ENCODE data around the gene TPPP.
"Not testable (repeated sequence)": the region's sequence is repeated elsewhere in the genome, so short reads cannot be mapped to it uniquely, and the experiment has no call there.

TPPP gene

GRCh38 chr5:692529-693041, 567 bp downstream of the TPPP start:
- DNase-seq = peak in 2 of 5 experiments; percentile 27 to 41

GRCh38 chr5:691817-692528, 1.2 kb downstream of the TPPP start:
- no peak for DNase-seq

GRCh38 chr5:691049-691448, 2.1 kb downstream of the TPPP start:
- DNase-seq = not testable (repeated sequence)

- not testable (repeated sequence) for DNase-seq
Measured at GRCh38 chr5:690293-690692, 2.9 kb downstream of the TPPP start.

GRCh38 chr5:688348-689010, 4.7 kb downstream of the TPPP start:
- not testable (repeated sequence) for DNase-seq

GRCh38 chr5:686936-687335, 6.2 kb downstream of the TPPP start:
- not testable (repeated sequence) for DNase-seq

- DNase-seq = not testable (repeated sequence)
Measured at GRCh38 chr5:686172-686523, 7.0 kb downstream of the TPPP start.

- DNase-seq = no peak
Measured at GRCh38 chr5:685262-686171, 7.6 kb downstream of the TPPP start.

GRCh38 chr5:684751-685216, 8.4 kb downstream of the TPPP start:
- DNase-seq = no peak

- DNase-seq = no peak
Measured at GRCh38 chr5:683551-684481, 9.3 kb downstream of the TPPP start.

GRCh38 chr5:682651-683358, 10.3 kb downstream of the TPPP start:
- DNase-seq = not testable (repeated sequence)

- DNase-seq = not testable (repeated sequence)
Measured at GRCh38 chr5:682216-682615, 10.9 kb downstream of the TPPP start.

GRCh38 chr5:681317-682191, 11.6 kb downstream of the TPPP start:
- DNase-seq = not testable (repeated sequence)

GRCh38 chr5:680836-681235, 12.3 kb downstream of the TPPP start:
- not testable (repeated sequence) for DNase-seq

GRCh38 chr5:680118-680795, 12.9 kb downstream of the TPPP start:
- DNase-seq = not testable (repeated sequence)

- DNase-seq = not testable (repeated sequence)
Measured at GRCh38 chr5:679166-679895, 13.8 kb downstream of the TPPP start.

GRCh38 chr5:678521-678920, 14.6 kb downstream of the TPPP start:
- DNase-seq = not testable (repeated sequence)

Data from T-helper 2 cell (primary cell).